Measurements from ENCODE around the gene LTBP3.

Gene LTBP3

GRCh38 chr11:65504674-65505465 is 53.3 kb downstream of the LTBP3 start:
- no peak for DNase-seq

DNA sequence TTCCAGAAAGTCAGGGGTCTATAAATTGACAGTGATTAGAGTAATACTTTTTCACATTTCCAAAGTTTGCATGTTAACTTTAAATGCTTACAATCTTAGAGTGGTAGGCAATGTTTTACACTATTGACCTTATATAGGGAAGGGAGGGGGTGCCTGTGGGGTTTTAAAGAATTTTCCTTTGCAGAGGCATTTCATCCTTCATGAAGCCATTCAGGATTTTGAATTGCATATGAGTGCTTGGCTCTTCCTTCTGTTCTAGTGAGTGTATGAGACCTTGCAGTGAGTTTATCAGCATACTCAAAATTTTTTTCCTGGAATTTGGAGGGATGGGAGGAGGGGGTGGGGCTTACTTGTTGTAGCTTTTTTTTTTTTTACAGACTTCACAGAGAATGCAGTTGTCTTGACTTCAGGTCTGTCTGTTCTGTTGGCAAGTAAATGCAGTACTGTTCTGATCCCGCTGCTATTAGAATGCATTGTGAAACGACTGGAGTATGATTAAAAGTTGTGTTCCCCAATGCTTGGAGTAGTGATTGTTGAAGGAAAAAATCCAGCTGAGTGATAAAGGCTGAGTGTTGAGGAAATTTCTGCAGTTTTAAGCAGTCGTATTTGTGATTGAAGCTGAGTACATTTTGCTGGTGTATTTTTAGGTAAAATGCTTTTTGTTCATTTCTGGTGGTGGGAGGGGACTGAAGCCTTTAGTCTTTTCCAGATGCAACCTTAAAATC is 54.0 kb downstream of the LTBP3 start:
- DNase-seq: no peak

GRCh38 chr11:65503368-65503948 is 54.7 kb downstream of the LTBP3 start:
- no peak for DNase-seq

- no peak for DNase-seq
Observed at GRCh38 chr11:65502555-65503367, 55.4 kb downstream of the LTBP3 start.

GRCh38 chr11:65502274-65502554 is 55.9 kb downstream of the LTBP3 start:
- DNase-seq: no peak

DNA sequence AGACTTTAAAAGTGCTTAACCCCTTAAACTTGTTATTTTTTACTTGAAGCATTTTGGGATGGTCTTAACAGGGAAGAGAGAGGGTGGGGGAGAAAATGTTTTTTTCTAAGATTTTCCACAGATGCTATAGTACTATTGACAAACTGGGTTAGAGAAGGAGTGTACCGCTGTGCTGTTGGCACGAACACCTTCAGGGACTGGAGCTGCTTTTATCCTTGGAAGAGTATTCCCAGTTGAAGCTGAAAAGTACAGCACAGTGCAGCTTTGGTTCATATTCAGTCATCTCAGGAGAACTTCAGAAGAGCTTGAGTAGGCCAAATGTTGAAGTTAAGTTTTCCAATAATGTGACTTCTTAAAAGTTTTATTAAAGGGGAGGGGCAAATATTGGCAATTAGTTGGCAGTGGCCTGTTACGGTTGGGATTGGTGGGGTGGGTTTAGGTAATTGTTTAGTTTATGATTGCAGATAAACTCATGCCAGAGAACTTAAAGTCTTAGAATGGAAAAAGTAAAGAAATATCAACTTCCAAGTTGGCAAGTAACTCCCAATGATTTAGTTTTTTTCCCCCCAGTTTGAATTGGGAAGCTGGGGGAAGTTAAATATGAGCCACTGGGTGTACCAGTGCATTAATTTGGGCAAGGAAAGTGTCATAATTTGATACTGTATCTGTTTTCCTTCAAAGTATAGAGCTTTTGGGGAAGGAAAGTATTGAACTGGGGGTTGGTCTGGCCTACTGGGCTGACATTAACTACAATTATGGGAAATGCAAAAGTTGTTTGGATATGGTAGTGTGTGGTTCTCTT is 56.5 kb downstream of the LTBP3 start:
- DNase-seq: no peak

- DNase-seq: no peak
Observed at GRCh38 chr11:65501186-65501471, 57.0 kb downstream of the LTBP3 start.

- no peak for DNase-seq
Observed at GRCh38 chr11:65500387-65501185, 57.6 kb downstream of the LTBP3 start.

- DNase-seq: no peak
Observed at GRCh38 chr11:65499713-65500386, 58.3 kb downstream of the LTBP3 start.

- DNase-seq: peak; percentile 94
Observed at GRCh38 chr11:65498977-65499712, 59.0 kb downstream of the LTBP3 start, which contains the start of gene MALAT1. MALAT1 (plus strand) TSS chr11:65499045.

DNA sequence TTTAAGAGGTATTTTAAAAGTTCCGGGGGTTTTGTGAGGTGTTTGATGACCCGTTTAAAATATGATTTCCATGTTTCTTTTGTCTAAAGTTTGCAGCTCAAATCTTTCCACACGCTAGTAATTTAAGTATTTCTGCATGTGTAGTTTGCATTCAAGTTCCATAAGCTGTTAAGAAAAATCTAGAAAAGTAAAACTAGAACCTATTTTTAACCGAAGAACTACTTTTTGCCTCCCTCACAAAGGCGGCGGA is 59.5 kb downstream of the LTBP3 start:
- DNase-seq: no peak

DNA sequence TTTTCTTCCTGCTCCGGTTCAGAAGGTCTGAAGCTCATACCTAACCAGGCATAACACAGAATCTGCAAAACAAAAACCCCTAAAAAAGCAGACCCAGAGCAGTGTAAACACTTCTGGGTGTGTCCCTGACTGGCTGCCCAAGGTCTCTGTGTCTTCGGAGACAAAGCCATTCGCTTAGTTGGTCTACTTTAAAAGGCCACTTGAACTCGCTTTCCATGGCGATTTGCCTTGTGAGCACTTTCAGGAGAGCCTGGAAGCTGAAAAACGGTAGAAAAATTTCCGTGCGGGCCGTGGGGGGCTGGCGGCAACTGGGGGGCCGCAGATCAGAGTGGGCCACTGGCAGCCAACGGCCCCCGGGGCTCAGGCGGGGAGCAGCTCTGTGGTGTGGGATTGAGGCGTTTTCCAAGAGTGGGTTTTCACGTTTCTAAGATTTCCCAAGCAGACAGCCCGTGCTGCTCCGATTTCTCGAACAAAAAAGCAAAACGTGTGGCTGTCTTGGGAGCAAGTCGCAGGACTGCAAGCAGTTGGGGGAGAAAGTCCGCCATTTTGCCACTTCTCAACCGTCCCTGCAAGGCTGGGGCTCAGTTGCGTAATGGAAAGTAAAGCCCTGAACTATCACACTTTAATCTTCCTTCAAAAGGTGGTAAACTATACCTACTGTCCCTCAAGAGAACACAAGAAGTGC is 60.0 kb downstream of the LTBP3 start:
- no peak for DNase-seq

DNA sequence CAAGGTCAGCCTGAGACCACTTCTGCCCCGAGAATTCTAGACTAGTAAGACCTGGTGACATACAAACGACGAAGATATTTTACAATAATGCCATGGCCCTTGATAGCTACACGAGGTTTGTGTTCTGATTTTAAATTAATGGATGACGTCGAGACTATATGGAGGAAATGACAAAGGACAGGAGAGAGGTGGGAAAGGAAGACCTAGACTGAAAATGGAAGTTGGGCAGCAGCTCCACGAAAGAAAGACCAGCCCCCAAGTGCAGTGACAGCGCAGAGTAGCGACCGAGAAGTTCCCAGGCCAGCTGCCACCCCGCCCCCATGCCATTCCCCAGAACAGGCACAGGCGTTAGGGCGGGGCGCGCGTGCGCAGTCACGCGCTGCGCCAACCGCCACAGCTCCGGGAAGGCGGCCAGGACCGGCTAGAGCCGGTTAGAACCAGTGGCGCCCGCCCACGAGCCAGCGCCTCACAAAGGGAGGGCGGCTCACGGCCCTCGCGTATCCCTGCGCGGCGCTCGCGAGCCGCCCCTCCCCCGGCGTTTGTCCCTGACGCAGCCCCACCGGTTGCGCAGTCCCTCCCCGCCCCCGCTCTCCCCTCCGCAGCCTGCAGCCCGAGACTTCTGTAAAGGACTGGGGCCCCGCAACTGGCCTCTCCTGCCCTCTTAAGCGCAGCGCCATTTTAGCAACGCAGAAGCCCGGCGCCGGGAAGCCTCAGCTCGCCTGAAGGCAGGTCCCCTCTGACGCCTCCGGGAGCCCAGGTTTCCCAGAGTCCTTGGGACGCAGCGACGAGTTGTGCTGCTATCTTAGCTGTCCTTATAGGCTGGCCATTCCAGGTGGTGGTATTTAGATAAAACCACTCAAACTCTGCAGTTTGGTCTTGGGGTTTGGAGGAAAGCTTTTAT is 60.8 kb downstream of the LTBP3 start:
- DNase-seq: peak; percentile 97

DNA sequence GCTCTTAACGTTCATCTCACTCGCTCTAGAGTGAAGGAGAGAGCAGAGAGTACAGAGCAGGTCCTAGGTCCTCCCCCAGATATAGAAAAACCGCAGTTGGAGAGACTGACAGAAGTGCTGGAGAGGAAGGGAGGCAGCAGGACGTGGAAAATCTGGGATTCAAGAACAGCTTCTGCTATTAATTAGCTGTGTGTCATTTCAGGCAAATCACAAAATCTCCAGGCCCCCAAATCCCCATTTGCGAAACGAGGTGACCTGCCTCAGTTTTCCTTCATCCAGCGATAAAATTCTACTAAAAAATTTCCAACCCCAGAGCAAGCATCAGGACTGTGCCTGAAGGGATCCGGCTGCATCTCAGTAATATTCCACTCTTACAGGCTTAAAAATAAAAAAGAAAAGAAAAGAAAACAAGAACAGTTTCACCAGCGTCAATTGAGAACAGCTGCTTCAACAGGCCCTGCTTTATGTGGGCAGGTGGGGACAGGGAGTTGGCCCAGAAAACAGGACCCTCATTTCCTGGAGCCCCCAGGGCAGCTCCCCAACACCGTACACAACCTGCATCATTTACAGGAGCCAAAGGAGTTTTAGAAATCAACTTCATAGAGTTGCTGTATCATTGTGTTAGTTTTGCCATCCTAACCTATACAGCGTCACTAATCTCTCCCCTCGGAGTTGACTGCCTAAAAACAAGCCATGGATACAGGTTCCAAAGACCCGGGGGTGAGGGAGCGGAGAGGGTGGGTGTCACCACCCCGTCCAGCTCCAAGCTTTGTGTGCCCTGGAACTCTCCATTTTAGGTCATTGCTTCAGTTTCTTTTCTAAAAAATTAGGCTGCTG is 61.6 kb downstream of the LTBP3 start:
- no peak for DNase-seq

DNA sequence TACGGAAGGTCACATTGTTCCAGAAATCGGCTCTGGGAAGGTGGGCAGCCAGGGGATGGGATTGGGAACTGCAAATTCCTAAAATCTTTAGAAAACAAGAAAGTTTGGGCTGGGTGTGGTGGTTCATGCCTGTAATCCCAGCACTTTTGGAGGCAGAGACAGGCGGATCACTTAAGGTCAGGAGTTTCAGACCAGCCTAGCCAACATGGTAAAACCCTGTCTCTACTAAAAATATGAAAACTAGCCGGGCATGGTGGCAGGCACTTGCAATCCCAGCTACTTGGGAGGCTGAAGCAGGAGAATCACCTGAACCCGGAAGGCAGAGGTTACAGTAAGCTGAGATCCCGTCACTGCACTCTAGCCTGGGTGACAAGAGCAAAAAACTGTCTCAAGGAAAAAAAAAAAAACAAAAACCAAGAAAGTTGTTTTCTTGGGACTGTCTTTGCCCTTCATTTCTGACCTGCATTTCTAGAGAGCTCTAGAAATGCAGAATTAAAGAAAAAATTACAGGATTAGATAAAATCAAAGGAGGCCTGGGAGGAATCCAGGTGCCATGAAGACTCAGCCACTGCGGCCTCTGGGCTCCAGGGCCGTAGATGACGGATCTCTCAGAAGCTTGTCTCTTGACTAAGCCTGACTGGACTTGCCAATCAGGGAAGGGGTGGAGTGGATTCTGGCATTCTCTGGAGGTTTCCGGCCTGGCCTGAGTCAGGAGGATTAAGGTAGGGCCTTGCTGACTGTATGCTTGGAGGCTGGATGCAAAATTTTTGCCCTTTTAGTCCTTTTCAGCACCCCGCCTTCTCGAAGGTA is 64.6 kb downstream of the LTBP3 start:
- DNase-seq: no peak

- DNase-seq: no peak
Observed at GRCh38 chr11:65492637-65493366, 65.4 kb downstream of the LTBP3 start.

- DNase-seq: no peak
Observed at GRCh38 chr11:65492387-65492636, 65.8 kb downstream of the LTBP3 start.

Data from NCI-H1417 treated with DMSO at 0.1 percent for 48 hours (cell line).